PC-3 (cell line): Measurements from ENCODE around the gene SCGB1C2. TPM values are rescaled to one million over a fixed set of nuclear protein-coding genes. Genes with fewer than 3 reads are reported as not detected.

Experiments
- ATAC-seq: fragments of 200-7000 bp; cut with Tn5 transposase; 2 replicates; pipeline ENCODE4 v1.9.1; 2020; ENCODE audit warnings: mild to moderate bottlenecking, moderate library complexity
- BruUV-seq: library from RNA; stranded (reverse); fragments of 400-500 nt; replicated peaks from 2 replicates; lab custom pipeline; 2021; lab: Mats Ljungman, UMichigan
- CTCF ChIA-PET: fragments of 300-600 bp; sonication (Branson Sonifier 250); formaldehyde crosslinking; loops from one replicate; lab custom pipeline; 2022; ENCODE audit warnings: antibody characterized with exemption; lab: Charles Lee
- POLR2A ChIA-PET: fragments of 300-600 bp; sonication (Branson Sonifier 250); formaldehyde crosslinking; loops from one replicate; lab custom pipeline; 2022; ENCODE audit warnings: antibody characterized with exemption; ENCODE audit not compliant: unreplicated experiment; lab: Charles Lee
- DNase-seq: peaks from one replicate; pipeline ENCODE4 v3.0.0-alpha.2; 2015
- H2AFZ ChIP-seq: fragments of 300-600 bp; sonication (generic); 2 replicates; pipeline ENCODE4 v1.6.0; 2016; ENCODE audit warnings: antibody characterized with exemption, low read length
- H3F3A ChIP-seq: fragments of 300-600 bp; sonication (generic); one replicate; pipeline ENCODE4 v1.6.0; 2017; ENCODE audit warnings: antibody characterized with exemption, low read length, control low read depth, mild to moderate bottlenecking; ENCODE audit not compliant: unreplicated experiment
- H3K27ac ChIP-seq: fragments of 300-600 bp; sonication (generic); 2 replicates; pipeline ENCODE4 v1.5.1; 2016; ENCODE audit warnings: mild to moderate bottlenecking, low read length
- H3K27me3 ChIP-seq: fragments of 300-600 bp; sonication (generic); 2 replicates; pipeline ENCODE4 v1.6.1; 2016; ENCODE audit warnings: low read length, mixed read lengths
- H3K36me3 ChIP-seq: fragments of 300-600 bp; sonication (generic); 2 replicates; pipeline ENCODE4 v1.6.1; 2016; ENCODE audit warnings: low read depth, mixed run types, low read length, mixed read lengths
- H3K4me1 ChIP-seq: fragments of 300-600 bp; sonication (generic); 2 replicates; pipeline ENCODE4 v1.5.1; 2016; ENCODE audit warnings: low read length; ENCODE audit not compliant: insufficient read depth
- H3K4me2 ChIP-seq: fragments of 300-600 bp; sonication (generic); 2 replicates; pipeline ENCODE4 v1.6.0; 2016; ENCODE audit warnings: low read length
- H3K4me3 ChIP-seq: fragments of 300-600 bp; sonication (generic); 2 replicates; pipeline ENCODE4 v1.5.1; 2016; ENCODE audit warnings: mild to moderate bottlenecking, low read length, mixed read lengths
- H3K79me2 ChIP-seq: fragments of 300-600 bp; sonication (generic); 2 replicates; pipeline ENCODE4 v1.6.1; 2017; ENCODE audit warnings: low read length, mixed read lengths
- H3K9ac ChIP-seq: fragments of 300-600 bp; sonication (generic); 2 replicates; pipeline ENCODE4 v1.6.0; 2016; ENCODE audit warnings: mild to moderate bottlenecking, low read length
- H3K9me2 ChIP-seq: fragments of 300-600 bp; sonication (generic); replicated peaks from 2 replicates; pipeline ENCODE4 v1.6.1; 2016; ENCODE audit warnings: mixed run types, low read length, mixed read lengths
- H3K9me3 ChIP-seq: fragments of 300-600 bp; sonication (generic); 2 replicates; pipeline ENCODE4 v1.6.1; 2016; ENCODE audit warnings: low read length, mixed read lengths
- H4K20me1 ChIP-seq: fragments of 300-600 bp; sonication (generic); 2 replicates; pipeline ENCODE4 v1.6.1; 2016; ENCODE audit warnings: low read length, mixed read lengths
- CTCF ChIP-seq: fragments of 300-600 bp; sonication (generic); conservative IDR thresholded peaks from 2 replicates; pipeline ENCODE4 v1.5.1; 2017; ENCODE audit warnings: antibody characterized with exemption, low read depth, mild to moderate bottlenecking, low read length
- EZH2 ChIP-seq: fragments of 300-600 bp; sonication (generic); IDR thresholded peaks from one replicate; pipeline ENCODE4 v1.6.1; 2017; ENCODE audit warnings: antibody characterized with exemption, mild to moderate bottlenecking, low read length; ENCODE audit not compliant: unreplicated experiment
- EZH2phosphoT487 ChIP-seq: fragments of 300-600 bp; sonication (generic); IDR thresholded peaks from 2 replicates; pipeline ENCODE4 v1.6.1; 2018; ENCODE audit warnings: mild to moderate bottlenecking, antibody characterized with exemption, low read length, borderline replicate concordance
- intact Hi-C: fragments of 100-400 bp; cut with micrococcal nuclease; formaldehyde crosslinking; loops from 2 replicates; pipeline ENCODE4 v1.9.0; 2023
- total RNA-seq: library from RNA; depleted of rRNA; stranded (reverse); fragments of >200 nt; gene quantifications from 2 replicates; pipeline ENCODE4 v1.2.3, GENCODE V29; 2014

SCGB1C2 gene
- total RNA-seq, 1 experiment from 2014 or later, result not detected

GRCh38 chr17:181245-182049 lies 44.1 kb downstream of the SCGB1C2 start, which contains the start of gene DOC2B:
Gene DOC2B (minus strand): TSS chr17:181650. CDS start chr17:181479, 171 bp downstream.
- peak within 1 kb of the TSS; percentile 57; the same call in 1 of the 2 replicates for H3K4me2 ChIP-seq
- ChIA-PET POLR2A (no interaction called here), CTCF (no interaction called here)
- H3K4me3 ChIP-seq, result peak within 1 kb of the TSS; percentile 38; the same call in 1 of the 2 replicates
- H3K9ac ChIP-seq, result no peak within 1 kb of the TSS
- peak; percentile 77 for ATAC-seq
- no peaks in the 10 kb centered on the region for H3K79me2 ChIP-seq
- H2AFZ ChIP-seq, result no peak within 1 kb of the TSS
- no peaks in the 10 kb centered on the region for H3K36me3 ChIP-seq
- no peaks in the 10 kb centered on the region for H3K9me2 ChIP-seq
- intact Hi-C loops, result no loop called here
- no peaks in the 10 kb centered on the region for H3K4me1 ChIP-seq
- peaks cover 10% of the 10 kb centered on the region for H3K27me3 ChIP-seq
- DNase-seq, result peak; percentile 8
- no TSS peak for BruUV-seq
- TF ChIP-seq CTCF (no peak), EZH2phosphoT487 (no peak), EZH2 (no peak)
- no peaks in the 10 kb centered on the region for H3K9me3 ChIP-seq
- H3F3A ChIP-seq, result no peaks in the 10 kb centered on the region
- H4K20me1 ChIP-seq, result no peaks in the 10 kb centered on the region
- H3K27ac ChIP-seq, result no peak within 1 kb of the TSS

- TF ChIP-seq EZH2, result no peak
- H3K9ac ChIP-seq, result no peak overlapping the region
- H3K27me3 ChIP-seq, result peaks cover 10% of the 10 kb centered on the region
- no TSS peak for BruUV-seq
- H3K9me3 ChIP-seq, result no peaks in the 10 kb centered on the region
- DNase-seq, result no peak
- ChIA-PET POLR2A (no interaction called here), CTCF (no interaction called here)
- H3K79me2 ChIP-seq, result no peaks in the 10 kb centered on the region
- intact Hi-C loops, result no loop called here
- no peaks in the 10 kb centered on the region for H3F3A ChIP-seq
- no peak for ATAC-seq
- H3K4me2 ChIP-seq, result peak overlapping the region; percentile 57; the same call in 1 of the 2 replicates
- no peaks in the 10 kb centered on the region for H3K4me1 ChIP-seq
- H3K9me2 ChIP-seq, result no peaks in the 10 kb centered on the region
- H3K36me3 ChIP-seq, result no peaks in the 10 kb centered on the region
- no peaks in the 10 kb centered on the region for H4K20me1 ChIP-seq
- H3K27ac ChIP-seq, result no peak overlapping the region
- peak overlapping the region; percentile 38; the same call in 1 of the 2 replicates for H3K4me3 ChIP-seq
- no peak overlapping the region for H2AFZ ChIP-seq
These were observed 44.8 kb downstream of the SCGB1C2 start for GRCh38 chr17:182050-182751.

GRCh38 chr17:183021-183420 lies 45.7 kb downstream of the SCGB1C2 start:
- ATAC-seq, result no peak
- BruUV-seq, result no TSS peak

More at GRCh38 chr17:183021-183420, 45.7 kb downstream of the SCGB1C2 start:
- Histone ChIP-seq H3K9me2 (no peaks in the 10 kb centered on the region), H3K27ac (no peak overlapping the region), H4K20me1 (no peaks in the 10 kb centered on the region), H3K36me3 (no peaks in the 10 kb centered on the region), H3F3A (no peaks in the 10 kb centered on the region), H3K4me1 (no peaks in the 10 kb centered on the region), H3K4me3 (no peak overlapping the region), H3K4me2 (no peak overlapping the region), H3K27me3 (peaks cover 10% of the 10 kb centered on the region), H3K79me2 (no peaks in the 10 kb centered on the region), H3K9ac (no peak overlapping the region), H2AFZ (no peak overlapping the region), H3K9me3 (no peaks in the 10 kb centered on the region)
- TF ChIP-seq EZH2 (no peak), CTCF (no peak), EZH2phosphoT487 (no peak)
- POLR2A ChIA-PET, result no interaction called here
- intact Hi-C loops, result no loop called here
- no peak for DNase-seq
- CTCF ChIA-PET, result no interaction called here
